WTC11 (cell line): ENCODE data around the gene HSPB6. TPM values are rescaled to one million over a fixed set of nuclear protein-coding genes. Genes with fewer than 3 reads are reported as not detected.

Experiments used
- FOXJ3 ChIP-seq: sonication (generic); formaldehyde crosslinking; IDR thresholded peaks from 2 replicates; pipeline ENCODE4 v1.9.0; 2021; ENCODE audit warnings: missing genetic modification reagents, mild to moderate bottlenecking, borderline replicate concordance
- MXD4 ChIP-seq: fragments of 250-450 bp; sonication (Bioruptor Pico); IDR thresholded peaks from 2 replicates; pipeline ENCODE4 v1.8.0; 2021; ENCODE audit warnings: mild to moderate bottlenecking, moderate library complexity, borderline replicate concordance
- MYBL2 ChIP-seq: sonication (generic); formaldehyde crosslinking; IDR thresholded peaks from 2 replicates; pipeline ENCODE4 v1.8.1; 2023; ENCODE audit warnings: mild to moderate bottlenecking, moderate library complexity, missing genetic modification reagents
- NFATC4 ChIP-seq: fragments of 250-450 bp; sonication (Bioruptor Pico); IDR thresholded peaks from 2 replicates; pipeline ENCODE4 v1.9.0; 2021; ENCODE audit warnings: mild to moderate bottlenecking
- RELA ChIP-seq: sonication (generic); formaldehyde crosslinking; IDR thresholded peaks from 2 replicates; pipeline ENCODE4 v1.8.1; 2022; ENCODE audit warnings: missing genetic modification reagents, mild to moderate bottlenecking, borderline replicate concordance
- SOX15 ChIP-seq: fragments of 250-450 bp; sonication (Bioruptor Pico); IDR thresholded peaks from 2 replicates; pipeline ENCODE4 v1.9.0; 2021; ENCODE audit warnings: mild to moderate bottlenecking
- TP53 ChIP-seq: sonication (generic); formaldehyde crosslinking; IDR thresholded peaks from 2 replicates; pipeline ENCODE4 v1.8.1; 2023; ENCODE audit warnings: mild to moderate bottlenecking, missing genetic modification reagents
- ZNF138 ChIP-seq: sonication (generic); formaldehyde crosslinking; conservative IDR thresholded peaks from 2 replicates; pipeline ENCODE4 v1.8.1; 2022; ENCODE audit warnings: mild to moderate bottlenecking, moderate library complexity, missing genetic modification reagents
- ZNF317 ChIP-seq: sonication (generic); formaldehyde crosslinking; IDR thresholded peaks from 2 replicates; pipeline ENCODE4 v1.8.1; 2023; ENCODE audit warnings: low read depth, mild to moderate bottlenecking, moderate library complexity, missing genetic modification reagents, borderline replicate concordance
- ZNF671 ChIP-seq: fragments of 250-450 bp; sonication (Bioruptor Pico); IDR thresholded peaks from 2 replicates; pipeline ENCODE4 v1.8.0; 2021; ENCODE audit warnings: mild to moderate bottlenecking
- total RNA-seq: library from RNA; stranded (reverse); gene quantifications from 3 replicates; pipeline ENCODE4 v1.2.3, GENCODE V29; 2021
- TF ChIP-seq, protein P1 (sequence below): sonication (generic); formaldehyde crosslinking; IDR thresholded peaks from 2 replicates; pipeline ENCODE4 v1.8.1; 2023; ENCODE audit warnings: mild to moderate bottlenecking, missing genetic modification reagents
- TF ChIP-seq, protein P2 (sequence below): sonication (generic); formaldehyde crosslinking; IDR thresholded peaks from 2 replicates; pipeline ENCODE4 v1.8.0; 2022; ENCODE audit warnings: mild to moderate bottlenecking, missing genetic modification reagents
- TF ChIP-seq, protein P3 (sequence below): sonication (generic); formaldehyde crosslinking; IDR thresholded peaks from 2 replicates; pipeline ENCODE4 v1.8.1; 2023; ENCODE audit warnings: mild to moderate bottlenecking, missing genetic modification reagents, moderate library complexity
- TF ChIP-seq, protein P4 (sequence below): sonication (generic); formaldehyde crosslinking; IDR thresholded peaks from 2 replicates; pipeline ENCODE4 v1.8.0; 2022; ENCODE audit warnings: mild to moderate bottlenecking, missing genetic modification reagents
- TF ChIP-seq, protein P5 (sequence below): fragments of 250-450 bp; sonication (Bioruptor Pico); IDR thresholded peaks from 2 replicates; pipeline ENCODE4 v1.9.0; 2021; ENCODE audit warnings: mild to moderate bottlenecking, borderline replicate concordance
- TF ChIP-seq, protein P6 (sequence below): fragments of 200-600 bp; IDR thresholded peaks from 2 replicates; pipeline ENCODE4 v1.8.0; 2022; ENCODE audit warnings: antibody characterized with exemption

Gene HSPB6
- total RNA-seq, 1 experiment from 2014 or later, result 1.7 TPM

DNA sequence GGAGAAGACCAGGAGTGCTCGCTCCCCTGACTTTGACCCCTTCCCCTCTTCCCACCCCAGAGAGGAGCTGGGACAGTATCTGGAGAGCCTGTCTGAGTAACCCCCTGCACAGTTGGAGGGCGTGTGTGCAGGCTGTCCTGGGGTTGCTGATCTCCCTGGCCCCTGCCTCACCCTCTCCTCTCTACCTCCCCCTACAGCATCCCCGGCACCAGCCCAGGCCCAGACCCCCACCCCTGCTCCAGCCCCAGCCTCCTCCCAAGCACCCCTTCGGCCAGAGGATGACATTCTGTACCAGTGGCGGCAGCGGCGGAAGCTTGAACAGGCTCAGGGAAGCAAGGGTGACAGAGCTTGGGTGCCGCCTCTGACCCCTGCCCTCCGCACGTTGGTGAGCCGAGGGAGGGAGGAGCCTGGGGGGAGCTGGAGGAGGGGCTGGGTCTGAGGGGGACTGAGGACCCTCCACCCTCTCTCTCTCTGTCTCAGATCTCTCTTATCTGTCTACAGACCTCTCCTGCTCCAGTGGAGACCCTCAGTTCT lies 9.8 kb upstream of the HSPB6 start (continued):
- TF ChIP-seq, protein P1, sequence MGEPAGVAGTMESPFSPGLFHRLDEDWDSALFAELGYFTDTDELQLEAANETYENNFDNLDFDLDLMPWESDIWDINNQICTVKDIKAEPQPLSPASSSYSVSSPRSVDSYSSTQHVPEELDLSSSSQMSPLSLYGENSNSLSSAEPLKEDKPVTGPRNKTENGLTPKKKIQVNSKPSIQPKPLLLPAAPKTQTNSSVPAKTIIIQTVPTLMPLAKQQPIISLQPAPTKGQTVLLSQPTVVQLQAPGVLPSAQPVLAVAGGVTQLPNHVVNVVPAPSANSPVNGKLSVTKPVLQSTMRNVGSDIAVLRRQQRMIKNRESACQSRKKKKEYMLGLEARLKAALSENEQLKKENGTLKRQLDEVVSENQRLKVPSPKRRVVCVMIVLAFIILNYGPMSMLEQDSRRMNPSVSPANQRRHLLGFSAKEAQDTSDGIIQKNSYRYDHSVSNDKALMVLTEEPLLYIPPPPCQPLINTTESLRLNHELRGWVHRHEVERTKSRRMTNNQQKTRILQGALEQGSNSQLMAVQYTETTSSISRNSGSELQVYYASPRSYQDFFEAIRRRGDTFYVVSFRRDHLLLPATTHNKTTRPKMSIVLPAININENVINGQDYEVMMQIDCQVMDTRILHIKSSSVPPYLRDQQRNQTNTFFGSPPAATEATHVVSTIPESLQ, result no peak
- TF ChIP-seq, protein P2, sequence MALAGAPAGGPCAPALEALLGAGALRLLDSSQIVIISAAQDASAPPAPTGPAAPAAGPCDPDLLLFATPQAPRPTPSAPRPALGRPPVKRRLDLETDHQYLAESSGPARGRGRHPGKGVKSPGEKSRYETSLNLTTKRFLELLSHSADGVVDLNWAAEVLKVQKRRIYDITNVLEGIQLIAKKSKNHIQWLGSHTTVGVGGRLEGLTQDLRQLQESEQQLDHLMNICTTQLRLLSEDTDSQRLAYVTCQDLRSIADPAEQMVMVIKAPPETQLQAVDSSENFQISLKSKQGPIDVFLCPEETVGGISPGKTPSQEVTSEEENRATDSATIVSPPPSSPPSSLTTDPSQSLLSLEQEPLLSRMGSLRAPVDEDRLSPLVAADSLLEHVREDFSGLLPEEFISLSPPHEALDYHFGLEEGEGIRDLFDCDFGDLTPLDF, result no peak
- TF ChIP-seq NFATC4 (CRISPR knock-in tag) (no peak), ZNF671 (CRISPR knock-in tag) (no peak), RELA (CRISPR knock-in tag) (no peak), ZNF138 (CRISPR knock-in tag) (no peak), MYBL2 (CRISPR knock-in tag) (no peak), SOX15 (CRISPR knock-in tag) (no peak), ZNF317 (CRISPR knock-in tag) (no peak), MXD4 (CRISPR knock-in tag) (no peak), TP53 (CRISPR knock-in tag) (no peak), FOXJ3 (CRISPR knock-in tag) (no peak)
- TF ChIP-seq, protein P3, sequence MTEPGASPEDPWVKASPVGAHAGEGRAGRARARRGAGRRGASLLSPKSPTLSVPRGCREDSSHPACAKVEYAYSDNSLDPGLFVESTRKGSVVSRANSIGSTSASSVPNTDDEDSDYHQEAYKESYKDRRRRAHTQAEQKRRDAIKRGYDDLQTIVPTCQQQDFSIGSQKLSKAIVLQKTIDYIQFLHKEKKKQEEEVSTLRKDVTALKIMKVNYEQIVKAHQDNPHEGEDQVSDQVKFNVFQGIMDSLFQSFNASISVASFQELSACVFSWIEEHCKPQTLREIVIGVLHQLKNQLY (CRISPR knock-in tag), result no peak
- TF ChIP-seq, protein P4, sequence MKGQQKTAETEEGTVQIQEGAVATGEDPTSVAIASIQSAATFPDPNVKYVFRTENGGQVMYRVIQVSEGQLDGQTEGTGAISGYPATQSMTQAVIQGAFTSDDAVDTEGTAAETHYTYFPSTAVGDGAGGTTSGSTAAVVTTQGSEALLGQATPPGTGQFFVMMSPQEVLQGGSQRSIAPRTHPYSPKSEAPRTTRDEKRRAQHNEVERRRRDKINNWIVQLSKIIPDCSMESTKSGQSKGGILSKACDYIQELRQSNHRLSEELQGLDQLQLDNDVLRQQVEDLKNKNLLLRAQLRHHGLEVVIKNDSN (CRISPR knock-in tag), result no peak
- TF ChIP-seq, protein P5, sequence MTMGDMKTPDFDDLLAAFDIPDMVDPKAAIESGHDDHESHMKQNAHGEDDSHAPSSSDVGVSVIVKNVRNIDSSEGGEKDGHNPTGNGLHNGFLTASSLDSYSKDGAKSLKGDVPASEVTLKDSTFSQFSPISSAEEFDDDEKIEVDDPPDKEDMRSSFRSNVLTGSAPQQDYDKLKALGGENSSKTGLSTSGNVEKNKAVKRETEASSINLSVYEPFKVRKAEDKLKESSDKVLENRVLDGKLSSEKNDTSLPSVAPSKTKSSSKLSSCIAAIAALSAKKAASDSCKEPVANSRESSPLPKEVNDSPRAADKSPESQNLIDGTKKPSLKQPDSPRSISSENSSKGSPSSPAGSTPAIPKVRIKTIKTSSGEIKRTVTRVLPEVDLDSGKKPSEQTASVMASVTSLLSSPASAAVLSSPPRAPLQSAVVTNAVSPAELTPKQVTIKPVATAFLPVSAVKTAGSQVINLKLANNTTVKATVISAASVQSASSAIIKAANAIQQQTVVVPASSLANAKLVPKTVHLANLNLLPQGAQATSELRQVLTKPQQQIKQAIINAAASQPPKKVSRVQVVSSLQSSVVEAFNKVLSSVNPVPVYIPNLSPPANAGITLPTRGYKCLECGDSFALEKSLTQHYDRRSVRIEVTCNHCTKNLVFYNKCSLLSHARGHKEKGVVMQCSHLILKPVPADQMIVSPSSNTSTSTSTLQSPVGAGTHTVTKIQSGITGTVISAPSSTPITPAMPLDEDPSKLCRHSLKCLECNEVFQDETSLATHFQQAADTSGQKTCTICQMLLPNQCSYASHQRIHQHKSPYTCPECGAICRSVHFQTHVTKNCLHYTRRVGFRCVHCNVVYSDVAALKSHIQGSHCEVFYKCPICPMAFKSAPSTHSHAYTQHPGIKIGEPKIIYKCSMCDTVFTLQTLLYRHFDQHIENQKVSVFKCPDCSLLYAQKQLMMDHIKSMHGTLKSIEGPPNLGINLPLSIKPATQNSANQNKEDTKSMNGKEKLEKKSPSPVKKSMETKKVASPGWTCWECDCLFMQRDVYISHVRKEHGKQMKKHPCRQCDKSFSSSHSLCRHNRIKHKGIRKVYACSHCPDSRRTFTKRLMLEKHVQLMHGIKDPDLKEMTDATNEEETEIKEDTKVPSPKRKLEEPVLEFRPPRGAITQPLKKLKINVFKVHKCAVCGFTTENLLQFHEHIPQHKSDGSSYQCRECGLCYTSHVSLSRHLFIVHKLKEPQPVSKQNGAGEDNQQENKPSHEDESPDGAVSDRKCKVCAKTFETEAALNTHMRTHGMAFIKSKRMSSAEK (CRISPR knock-in tag), result no peak
- TF ChIP-seq, protein P6, sequence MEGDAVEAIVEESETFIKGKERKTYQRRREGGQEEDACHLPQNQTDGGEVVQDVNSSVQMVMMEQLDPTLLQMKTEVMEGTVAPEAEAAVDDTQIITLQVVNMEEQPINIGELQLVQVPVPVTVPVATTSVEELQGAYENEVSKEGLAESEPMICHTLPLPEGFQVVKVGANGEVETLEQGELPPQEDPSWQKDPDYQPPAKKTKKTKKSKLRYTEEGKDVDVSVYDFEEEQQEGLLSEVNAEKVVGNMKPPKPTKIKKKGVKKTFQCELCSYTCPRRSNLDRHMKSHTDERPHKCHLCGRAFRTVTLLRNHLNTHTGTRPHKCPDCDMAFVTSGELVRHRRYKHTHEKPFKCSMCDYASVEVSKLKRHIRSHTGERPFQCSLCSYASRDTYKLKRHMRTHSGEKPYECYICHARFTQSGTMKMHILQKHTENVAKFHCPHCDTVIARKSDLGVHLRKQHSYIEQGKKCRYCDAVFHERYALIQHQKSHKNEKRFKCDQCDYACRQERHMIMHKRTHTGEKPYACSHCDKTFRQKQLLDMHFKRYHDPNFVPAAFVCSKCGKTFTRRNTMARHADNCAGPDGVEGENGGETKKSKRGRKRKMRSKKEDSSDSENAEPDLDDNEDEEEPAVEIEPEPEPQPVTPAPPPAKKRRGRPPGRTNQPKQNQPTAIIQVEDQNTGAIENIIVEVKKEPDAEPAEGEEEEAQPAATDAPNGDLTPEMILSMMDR, result no peak
